Activated CD4-positive, alpha-beta memory T cell treated with anti-CD3 and anti-CD28 coated beads for 36 hours (primary cell): ENCODE data around the gene ABR. TPM values are rescaled to one million over a fixed set of nuclear protein-coding genes. Genes with fewer than 3 reads are reported as not detected.

Experiments used
- CTCF ChIA-PET: fragments of 350-600 bp; sonication (Branson Sonifier 250); formaldehyde crosslinking; loops from one replicate; lab custom pipeline; 2021; ENCODE audit warnings: antibody characterized with exemption, inconsistent platforms; lab: Charles Lee
- POLR2A ChIA-PET: fragments of 350-600 bp; sonication (Branson Sonifier 250); formaldehyde crosslinking; loops from one replicate; lab custom pipeline; 2021; ENCODE audit warnings: antibody characterized with exemption; lab: Charles Lee
- DNase-seq: peaks from one replicate; pipeline ENCODE4 v3.0.0-alpha.2; 2020
- H3K27ac Mint-ChIP-seq: one replicate; pipeline ENCODE4 v1.8.0; 2021; ENCODE audit warnings: mixed read lengths
- H3K27me3 Mint-ChIP-seq: one replicate; pipeline ENCODE4 v1.8.0; 2021; ENCODE audit warnings: mixed read lengths
- H3K36me3 Mint-ChIP-seq: one replicate; pipeline ENCODE4 v1.8.0; 2021; ENCODE audit warnings: mixed read lengths
- H3K4me1 Mint-ChIP-seq: one replicate; pipeline ENCODE4 v1.8.0; 2021; ENCODE audit warnings: low read depth, mixed read lengths
- H3K4me3 Mint-ChIP-seq: one replicate; pipeline ENCODE4 v1.8.0; 2021; ENCODE audit warnings: mild to moderate bottlenecking, mixed read lengths
- H3K9me3 Mint-ChIP-seq: one replicate; pipeline ENCODE4 v1.8.0; 2021; ENCODE audit warnings: mixed read lengths
- intact Hi-C: fragments of 100-400 bp; cut with micrococcal nuclease; formaldehyde crosslinking; loops from one replicate; pipeline ENCODE4 v1.15.1; 2023
- total RNA-seq, 2 experiments: library from RNA; stranded (reverse); gene quantifications; one replicate each; pipeline ENCODE4 v1.2.3, GENCODE V29; 2021

Gene ABR
- 10 to 100 TPM; 50.3 to 54.5 TPM for total RNA-seq

DNA sequence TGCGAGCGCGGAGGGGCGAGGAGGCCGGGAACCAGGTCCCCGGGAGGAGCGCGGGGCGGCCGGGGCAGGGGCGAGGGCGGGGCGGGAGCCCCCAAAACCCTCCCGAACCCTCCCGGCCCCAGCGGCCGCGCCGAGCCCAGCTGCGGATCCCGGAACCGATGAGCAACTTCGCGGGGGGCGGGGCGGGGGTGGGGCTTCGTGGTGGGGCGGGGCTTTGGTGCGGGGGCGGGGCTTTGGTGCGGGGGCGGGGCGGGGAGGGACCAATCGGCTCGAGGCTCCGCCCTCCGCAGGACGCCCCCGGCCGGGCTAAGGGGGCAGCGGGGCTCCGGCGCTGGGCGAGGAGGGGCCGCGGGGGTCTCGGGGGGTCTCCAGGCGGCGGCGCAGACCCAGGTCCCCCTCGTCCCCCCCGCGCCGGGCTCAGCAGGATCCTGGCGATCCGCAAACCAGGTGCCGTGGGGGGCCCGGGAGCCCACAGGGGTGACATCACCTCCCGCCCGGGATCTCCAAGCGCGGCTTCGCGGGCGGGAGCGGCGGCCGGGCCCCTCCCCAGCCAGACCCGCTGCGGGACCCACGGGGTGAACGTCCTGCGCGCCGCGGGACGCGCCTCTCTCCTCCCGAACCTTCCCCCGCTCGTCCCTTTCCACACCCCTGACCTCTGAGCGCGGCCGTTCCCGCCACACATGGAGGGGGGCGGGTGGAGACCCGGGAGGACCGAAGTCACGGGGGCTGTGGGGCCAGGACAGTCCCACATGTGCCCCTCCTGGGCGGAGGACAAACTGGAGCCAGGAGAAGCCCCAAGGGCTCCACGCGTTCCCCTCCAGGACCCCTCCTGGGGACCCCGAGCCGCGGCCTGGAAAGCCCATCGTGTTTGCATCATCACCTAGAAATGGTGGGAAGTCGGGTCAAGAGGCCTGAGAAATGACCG, at the start of gene ABR:
TSS of gene ABR (minus strand) at position 164 of the 925 bp plus-strand sequence. CDS start 254 bp downstream, outside the sequence.
- POLR2A ChIA-PET = no interaction called here
- peaks cover 7% of the 10 kb centered on the region for H3K4me1 Mint-ChIP-seq
- intact Hi-C loops = loop anchor here (1.0 kb wide), 1 partner anchor 16 kb away; no protein-coding TSS in a partner anchor
- H3K9me3 Mint-ChIP-seq = no peaks in the 10 kb centered on the region
- H3K27ac Mint-ChIP-seq = no peak within 1 kb of the TSS
- CTCF ChIA-PET = interaction anchor here (1.6 kb wide), 1 partner anchor 58 kb away, joined by 5 read pairs; no protein-coding TSS in a partner anchor
- no peaks in the 10 kb centered on the region for H3K36me3 Mint-ChIP-seq
- H3K4me3 Mint-ChIP-seq = peak within 1 kb of the TSS; percentile 67
- DNase-seq = peak; percentile 58
- no peaks in the 10 kb centered on the region for H3K27me3 Mint-ChIP-seq

DNA sequence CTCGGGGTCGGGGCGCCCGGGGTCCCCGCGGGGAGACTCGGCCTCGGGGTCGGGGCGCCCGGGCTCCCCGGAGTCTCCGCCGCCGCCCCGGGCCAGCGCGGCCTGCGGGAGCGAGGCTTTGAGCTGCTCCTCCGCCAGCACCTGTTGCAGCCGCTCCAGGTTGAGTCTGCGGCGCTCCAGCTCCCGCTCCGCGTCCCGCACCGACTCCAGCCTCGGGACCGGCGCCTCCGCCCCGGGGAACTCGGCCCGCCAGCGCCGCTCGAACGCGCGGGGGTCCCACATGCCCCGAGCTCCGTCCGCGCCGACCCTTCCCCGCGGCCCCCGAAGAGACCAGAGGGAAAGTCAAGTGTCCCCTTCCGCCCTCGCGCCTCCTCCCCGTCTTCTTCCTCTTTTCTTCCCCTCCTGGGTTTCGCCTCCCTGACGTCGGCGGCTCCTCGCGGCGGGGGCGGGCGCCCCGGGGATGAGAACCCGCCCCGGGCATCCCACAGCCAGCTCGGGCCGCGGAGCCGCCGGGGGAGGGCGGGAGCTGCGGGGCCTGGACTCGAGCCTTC, 49.6 kb upstream of the ABR start:
- peak; percentile 48 for DNase-seq
- peaks cover 45% of the 10 kb centered on the region for H3K27me3 Mint-ChIP-seq
- intact Hi-C loops = no loop called here
- H3K27ac Mint-ChIP-seq = no peak overlapping the region
- peaks cover 15% of the 10 kb centered on the region for H3K4me1 Mint-ChIP-seq
- H3K9me3 Mint-ChIP-seq = no peaks in the 10 kb centered on the region
- peaks cover 3% of the 10 kb centered on the region for H3K36me3 Mint-ChIP-seq
- peak overlapping the region; percentile 41 for H3K4me3 Mint-ChIP-seq
- POLR2A ChIA-PET = interaction anchor here (0.6 to 0.9 kb wide), 2 partner anchors 88 to 103 kb away, joined by 3 to 4 read pairs; no protein-coding TSS in a partner anchor
- CTCF ChIA-PET = interaction anchor here (0.6 to 2.4 kb wide), 3 partner anchors 42 to 229 kb away, joined by 3 to 8 read pairs (median 6); no protein-coding TSS in a partner anchor

DNA sequence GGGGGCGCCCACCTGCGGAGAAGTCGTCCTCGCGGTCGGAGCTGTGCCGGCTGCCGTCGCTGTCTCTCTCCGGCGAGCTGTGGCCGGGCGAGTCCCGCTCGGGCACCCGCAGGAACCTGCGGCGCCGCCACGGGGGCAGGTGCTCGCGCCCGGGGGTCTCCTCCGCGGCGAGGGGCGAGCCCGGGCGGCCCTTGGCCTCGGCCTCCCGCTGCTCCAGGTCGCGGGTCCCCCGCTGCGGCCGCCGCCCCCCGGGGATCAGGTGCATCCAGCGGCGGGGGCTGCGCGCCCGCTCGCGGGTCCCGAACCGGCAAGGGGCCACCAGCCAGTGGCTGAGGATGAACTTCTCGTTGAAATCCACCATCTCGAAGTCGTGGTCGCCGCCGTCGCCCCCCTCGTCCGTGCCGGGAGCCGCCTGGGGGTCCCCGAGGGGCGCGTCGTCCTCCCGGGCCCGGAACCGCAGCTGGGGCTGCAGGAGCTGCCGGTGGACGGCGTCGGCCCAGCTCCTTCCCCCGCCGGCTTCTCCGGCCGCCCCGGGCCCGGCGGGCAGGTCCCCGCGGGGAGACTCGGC, 49.1 kb upstream of the ABR start:
- no peak for DNase-seq
- no peak overlapping the region for H3K4me3 Mint-ChIP-seq
- ChIA-PET CTCF (interaction anchor here (0.6 to 2.4 kb wide), 5 partner anchors 41 to 401 kb away, joined by 3 to 8 read pairs (median 4); no protein-coding TSS in a partner anchor), POLR2A (interaction anchor here (0.6 to 0.9 kb wide), 4 partner anchors 23 to 149 kb away, joined by 3 to 4 read pairs (median 3); no protein-coding TSS in a partner anchor)
- H3K9me3 Mint-ChIP-seq = no peaks in the 10 kb centered on the region
- peaks cover 42% of the 10 kb centered on the region for H3K27me3 Mint-ChIP-seq
- H3K36me3 Mint-ChIP-seq = peaks cover 3% of the 10 kb centered on the region
- H3K4me1 Mint-ChIP-seq = peaks cover 15% of the 10 kb centered on the region
- H3K27ac Mint-ChIP-seq = no peak overlapping the region
- intact Hi-C loops = no loop called here

DNA sequence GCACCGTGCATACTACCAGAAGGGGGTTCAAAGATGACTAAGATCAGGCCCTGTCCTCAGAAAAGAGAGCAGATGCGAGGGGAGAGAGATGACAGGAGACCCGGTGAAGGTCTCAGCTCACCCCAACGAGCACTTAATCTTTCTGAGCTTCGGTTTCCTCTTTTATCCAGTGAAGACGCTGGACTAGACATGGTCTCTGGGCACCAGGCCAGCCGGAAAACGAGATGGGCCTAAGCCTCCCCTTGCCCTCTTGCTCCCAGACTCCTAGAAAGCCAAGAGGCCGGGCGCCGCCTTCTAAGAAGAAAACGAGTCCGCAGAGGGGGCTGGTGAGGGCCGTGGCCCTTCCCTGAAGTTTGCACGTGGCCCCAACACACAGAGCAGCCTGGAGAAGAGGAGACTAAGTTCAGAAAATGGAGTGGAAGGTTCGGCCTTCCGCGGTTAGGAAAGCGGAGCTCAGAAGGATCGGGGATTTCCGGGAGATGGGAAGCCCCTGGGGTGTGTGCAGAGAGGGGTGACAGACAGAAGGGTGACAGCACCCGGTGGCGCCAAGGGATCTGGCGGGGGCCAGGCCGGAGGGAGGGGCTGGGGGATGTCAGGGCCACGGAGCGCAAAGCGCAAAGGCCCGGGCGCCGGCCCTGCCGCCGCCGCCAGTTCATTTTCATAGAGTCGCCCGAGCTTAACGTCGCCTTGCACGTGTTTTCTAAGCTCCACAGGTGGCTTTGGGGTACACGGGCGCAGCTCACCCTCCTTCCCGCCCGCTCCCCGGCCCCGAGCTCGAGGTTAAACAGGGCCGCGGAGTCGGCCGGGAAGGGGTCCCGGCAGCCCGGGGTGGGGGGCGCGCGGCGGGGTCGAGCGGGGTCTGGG, 48.4 kb upstream of the ABR start:
- ChIA-PET CTCF (interaction anchor here (0.7 to 2.4 kb wide), 4 partner anchors 40 to 402 kb away, joined by 3 to 8 read pairs (median 5); no protein-coding TSS in a partner anchor), POLR2A (interaction anchor here (0.6 to 0.7 kb wide), 2 partner anchors 22 to 148 kb away, joined by 3 read pairs; no protein-coding TSS in a partner anchor)
- intact Hi-C loops = no loop called here
- H3K27me3 Mint-ChIP-seq = peaks cover 42% of the 10 kb centered on the region
- peak overlapping the region; percentile 43 for H3K4me3 Mint-ChIP-seq
- DNase-seq = peak; percentile 16
- peaks cover 3% of the 10 kb centered on the region for H3K36me3 Mint-ChIP-seq
- peaks cover 15% of the 10 kb centered on the region for H3K4me1 Mint-ChIP-seq
- H3K9me3 Mint-ChIP-seq = no peaks in the 10 kb centered on the region
- H3K27ac Mint-ChIP-seq = no peak overlapping the region

DNA sequence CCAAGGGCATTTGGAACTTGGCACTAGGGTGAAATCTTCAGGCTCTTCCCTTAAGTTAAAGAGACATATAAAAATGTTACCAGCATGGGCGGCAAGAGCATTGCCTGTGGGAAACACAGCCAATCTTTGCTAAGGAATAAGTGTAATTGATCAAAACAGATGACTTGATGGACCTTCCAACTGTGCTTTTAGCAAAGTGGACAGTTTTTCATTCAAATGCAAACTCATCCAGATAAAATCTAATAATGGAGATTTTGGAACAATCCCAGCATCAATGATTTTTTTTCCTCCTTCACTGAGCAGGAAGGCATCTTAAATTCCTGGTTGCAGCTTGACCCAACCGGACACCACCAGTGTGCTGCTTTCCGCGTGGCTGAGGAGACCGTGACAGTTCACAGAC, 47.6 kb upstream of the ABR start:
- H3K4me3 Mint-ChIP-seq = no peak overlapping the region
- H3K9me3 Mint-ChIP-seq = no peaks in the 10 kb centered on the region
- ChIA-PET POLR2A (no interaction called here), CTCF (interaction anchor here (1.8 to 2.4 kb wide), 2 partner anchors 105 kb away, joined by 4 to 8 read pairs; no protein-coding TSS in a partner anchor)
- peaks cover 36% of the 10 kb centered on the region for H3K27me3 Mint-ChIP-seq
- intact Hi-C loops = no loop called here
- no peak for DNase-seq
- peaks cover 15% of the 10 kb centered on the region for H3K4me1 Mint-ChIP-seq
- no peak overlapping the region for H3K27ac Mint-ChIP-seq
- peaks cover 3% of the 10 kb centered on the region for H3K36me3 Mint-ChIP-seq

DNA sequence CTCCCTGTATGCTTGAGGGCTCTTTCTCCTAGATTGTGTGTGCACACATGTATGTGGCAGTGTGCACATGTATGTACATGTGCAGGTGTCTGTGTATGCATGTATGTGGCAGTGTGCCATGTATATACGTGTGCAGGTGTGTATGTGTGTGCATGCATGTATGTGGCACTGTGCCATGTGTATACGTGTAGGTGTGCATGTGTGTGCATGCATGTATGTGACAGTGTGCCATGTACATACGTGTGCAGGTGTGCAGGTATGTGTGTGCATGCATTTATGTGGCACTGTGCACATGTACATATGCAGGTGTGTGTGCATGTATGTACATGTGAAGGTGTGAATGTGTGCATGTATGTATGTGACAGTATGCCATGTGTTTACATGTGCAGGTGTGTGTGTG, 46.5 kb upstream of the ABR start:
- peaks cover 12% of the 10 kb centered on the region for H3K4me1 Mint-ChIP-seq

DNA sequence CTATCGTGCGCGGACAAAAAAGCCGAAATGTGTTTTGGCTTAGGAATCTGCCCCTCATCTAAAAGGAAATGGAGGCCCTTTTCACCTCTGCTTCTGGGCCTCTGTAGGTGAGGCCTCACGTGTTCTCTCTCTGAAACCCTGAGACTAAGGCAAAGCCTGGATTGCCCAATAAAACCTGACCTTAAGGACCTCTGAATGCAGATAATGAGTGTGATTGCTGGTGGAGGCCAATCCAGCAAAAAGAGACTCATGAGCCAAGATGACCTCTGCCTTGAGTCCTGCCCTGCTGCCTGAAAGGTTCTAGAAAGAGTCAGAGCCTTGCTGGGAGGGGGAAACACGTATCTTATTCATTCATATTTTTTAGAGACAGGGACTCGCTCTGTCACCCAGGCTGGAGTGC, 44.5 kb upstream of the ABR start:
- Mint-ChIP-seq H3K4me3 (no peak overlapping the region), H3K27me3 (peaks cover 23% of the 10 kb centered on the region), H3K27ac (no peak overlapping the region), H3K4me1 (peaks cover 6% of the 10 kb centered on the region), H3K36me3 (no peaks in the 10 kb centered on the region), H3K9me3 (no peaks in the 10 kb centered on the region)
- CTCF ChIA-PET = no interaction called here
- POLR2A ChIA-PET = no interaction called here
- intact Hi-C loops = no loop called here
- no peak for DNase-seq

More for the DNA sequence above, 46.5 kb upstream of the ABR start:
- Mint-ChIP-seq H3K9me3 (no peaks in the 10 kb centered on the region), H3K27ac (no peak overlapping the region), H3K4me3 (no peak overlapping the region), H3K27me3 (peaks cover 27% of the 10 kb centered on the region), H3K36me3 (peaks cover 3% of the 10 kb centered on the region)
- DNase-seq = no peak
- intact Hi-C loops = no loop called here
- POLR2A ChIA-PET = no interaction called here
- CTCF ChIA-PET = no interaction called here

DNA sequence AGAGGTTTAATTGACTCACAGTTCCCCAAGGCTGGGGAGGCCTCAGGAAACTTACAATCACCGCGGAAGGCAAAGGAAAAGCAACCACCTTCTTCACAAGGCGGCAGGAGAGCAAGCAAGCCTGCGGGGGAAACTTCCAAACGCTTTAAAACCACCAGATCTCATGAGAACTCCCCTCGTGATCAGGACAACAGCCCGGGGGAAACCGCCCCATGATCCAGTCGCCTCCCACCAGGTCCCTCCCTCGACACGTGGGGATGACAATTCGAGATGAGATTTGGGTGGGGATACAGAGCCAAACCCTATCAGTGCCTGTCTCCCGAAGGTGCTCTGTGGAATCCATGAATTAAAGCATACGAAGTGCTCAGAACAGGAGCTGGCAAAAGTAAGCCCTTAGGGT, 43.9 kb upstream of the ABR start:
- Mint-ChIP-seq H3K27me3 (peaks cover 23% of the 10 kb centered on the region), H3K4me3 (no peak overlapping the region), H3K4me1 (peaks cover 6% of the 10 kb centered on the region), H3K9me3 (no peaks in the 10 kb centered on the region), H3K27ac (no peak overlapping the region), H3K36me3 (no peaks in the 10 kb centered on the region)
- no peak for DNase-seq
- intact Hi-C loops = no loop called here
- ChIA-PET POLR2A (no interaction called here), CTCF (no interaction called here)

DNA sequence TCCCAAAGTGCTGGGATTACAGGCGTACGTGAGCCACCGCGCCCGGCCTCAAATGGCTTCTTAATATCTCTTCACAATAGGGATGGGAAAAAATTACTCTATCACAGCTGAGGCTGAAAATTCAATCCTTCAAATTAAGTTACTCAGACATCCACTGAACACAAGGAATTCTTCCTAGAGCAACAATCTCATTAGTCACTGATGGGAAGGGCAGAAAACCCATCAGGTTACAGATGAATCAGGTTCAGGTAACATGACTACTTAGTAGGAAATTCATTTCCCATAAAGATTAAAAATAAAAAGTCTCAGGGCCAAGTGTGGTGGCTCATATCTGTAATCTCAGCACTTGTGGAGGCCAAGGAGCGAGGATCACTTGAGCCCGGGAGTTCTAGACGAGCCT, 42.5 kb upstream of the ABR start:
- H3K4me1 Mint-ChIP-seq = no peaks in the 10 kb centered on the region
- no peak for DNase-seq
- CTCF ChIA-PET = no interaction called here
- no peak overlapping the region for H3K27ac Mint-ChIP-seq
- H3K4me3 Mint-ChIP-seq = no peak overlapping the region
- H3K27me3 Mint-ChIP-seq = peaks cover 14% of the 10 kb centered on the region
- POLR2A ChIA-PET = no interaction called here
- intact Hi-C loops = no loop called here
- no peaks in the 10 kb centered on the region for H3K9me3 Mint-ChIP-seq
- no peaks in the 10 kb centered on the region for H3K36me3 Mint-ChIP-seq

DNA sequence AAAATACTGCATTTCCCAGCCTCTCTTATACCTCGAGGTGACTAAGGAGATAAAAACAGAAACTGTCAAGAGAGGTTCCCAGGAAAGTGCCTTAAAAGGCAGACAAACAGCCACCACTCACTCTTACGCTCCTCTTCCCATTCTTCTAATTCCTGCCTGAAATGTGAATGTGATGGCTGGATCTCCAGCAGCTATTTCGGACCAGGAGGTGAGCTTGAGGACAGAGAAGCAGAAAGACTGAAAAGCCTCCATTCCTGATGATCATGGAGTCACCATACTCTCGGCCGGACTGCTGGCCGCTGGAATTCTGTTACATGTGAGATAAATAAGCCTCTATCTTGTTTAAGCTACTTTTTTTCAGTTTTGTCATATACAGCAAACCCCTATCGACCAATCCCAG, 41.4 kb upstream of the ABR start:
- intact Hi-C loops = no loop called here
- no peak for DNase-seq
- CTCF ChIA-PET = interaction anchor here (1.0 kb wide), 1 partner anchor 33 kb away, joined by 3 read pairs; no protein-coding TSS in a partner anchor

DNA sequence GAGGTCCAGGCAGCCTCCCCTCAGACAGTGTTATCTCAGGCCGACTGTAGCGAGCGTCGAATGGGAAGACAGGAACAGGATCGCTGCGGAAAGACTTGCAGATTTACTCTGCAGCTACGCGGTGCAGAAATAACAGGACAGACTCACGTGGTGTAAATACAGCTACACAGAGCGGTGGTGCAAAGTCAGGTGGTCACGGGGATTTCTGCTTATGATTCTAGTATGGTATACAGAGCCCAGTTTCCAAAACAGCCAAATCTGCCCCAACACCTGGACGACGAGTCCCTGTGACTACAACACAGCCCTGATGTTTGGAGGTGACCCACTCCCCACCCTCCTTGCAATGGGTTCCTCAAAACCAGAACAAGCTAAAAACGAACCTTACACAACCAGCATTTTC, 40.6 kb upstream of the ABR start:
- H3K9me3 Mint-ChIP-seq = no peaks in the 10 kb centered on the region
- H3K27ac Mint-ChIP-seq = no peak overlapping the region
- H3K36me3 Mint-ChIP-seq = no peaks in the 10 kb centered on the region
- intact Hi-C loops = no loop called here
- DNase-seq = no peak
- ChIA-PET POLR2A (no interaction called here), CTCF (interaction anchor here (1.0 kb wide), 2 partner anchors 32 to 112 kb away, joined by 3 read pairs; no protein-coding TSS in a partner anchor)
- H3K27me3 Mint-ChIP-seq = peaks cover 6% of the 10 kb centered on the region
- no peaks in the 10 kb centered on the region for H3K4me1 Mint-ChIP-seq
- H3K4me3 Mint-ChIP-seq = no peak overlapping the region

More for the DNA sequence above, 41.4 kb upstream of the ABR start:
- Mint-ChIP-seq H3K36me3 (no peaks in the 10 kb centered on the region), H3K27me3 (peaks cover 7% of the 10 kb centered on the region), H3K9me3 (no peaks in the 10 kb centered on the region), H3K4me3 (no peak overlapping the region), H3K27ac (no peak overlapping the region), H3K4me1 (no peaks in the 10 kb centered on the region)
- POLR2A ChIA-PET = no interaction called here
